ELR (cell line): ENCODE data around the gene BRICD5.

Experiments used
- DNase-seq: peaks from one replicate; pipeline ENCODE4 v3.0.0-alpha.2; 2015; ENCODE audit warnings: low read depth

The BRICD5 gene

DNA sequence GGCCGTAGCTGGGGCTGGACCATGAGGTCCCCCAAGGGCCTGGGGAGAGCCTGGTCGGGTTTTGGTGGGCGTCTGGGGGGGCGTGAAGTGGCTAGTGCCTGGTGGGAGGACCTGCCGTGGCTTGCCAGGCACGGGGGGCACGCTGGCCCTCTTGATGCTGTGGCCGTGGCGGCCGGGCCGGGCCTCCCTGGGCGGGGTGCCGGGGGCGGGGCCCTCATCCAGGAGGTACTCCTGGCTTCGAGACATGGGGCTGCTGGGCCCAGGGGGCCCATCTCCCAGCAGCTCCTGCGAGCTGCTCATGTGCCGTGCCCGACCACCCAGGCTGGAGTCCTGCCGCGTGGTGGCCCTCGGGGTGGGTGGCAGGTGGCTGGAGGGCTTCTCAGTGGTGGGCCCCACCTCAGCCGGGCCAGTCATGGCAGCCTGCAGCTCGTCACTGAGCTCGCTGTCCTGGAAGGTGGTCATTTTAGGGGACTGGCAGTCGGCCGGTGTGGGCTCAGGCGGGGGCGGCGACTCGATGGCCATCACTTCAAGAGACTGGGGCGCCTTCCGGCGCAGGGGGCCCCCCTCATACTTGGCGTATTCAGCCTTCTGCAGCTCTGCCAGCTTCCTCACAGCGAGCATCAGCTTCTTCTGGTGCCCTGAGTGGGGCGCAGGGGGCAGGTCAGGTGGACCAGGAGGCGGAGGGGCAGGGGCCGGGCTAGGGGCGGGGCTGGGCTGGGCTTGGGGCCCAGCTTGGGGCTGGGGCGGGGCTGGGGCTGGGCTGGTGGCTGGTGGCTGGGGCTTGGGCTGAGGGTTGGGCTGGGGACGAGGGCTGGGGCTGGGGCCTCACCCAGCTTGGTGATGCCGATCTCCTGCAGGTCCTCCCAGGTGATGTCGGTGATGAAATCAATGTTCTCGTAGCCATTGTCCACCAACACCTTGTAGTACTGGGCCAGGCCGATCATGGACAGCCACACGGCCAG is 29.4 kb downstream of the BRICD5 start:
- DNase-seq: no peak

DNA sequence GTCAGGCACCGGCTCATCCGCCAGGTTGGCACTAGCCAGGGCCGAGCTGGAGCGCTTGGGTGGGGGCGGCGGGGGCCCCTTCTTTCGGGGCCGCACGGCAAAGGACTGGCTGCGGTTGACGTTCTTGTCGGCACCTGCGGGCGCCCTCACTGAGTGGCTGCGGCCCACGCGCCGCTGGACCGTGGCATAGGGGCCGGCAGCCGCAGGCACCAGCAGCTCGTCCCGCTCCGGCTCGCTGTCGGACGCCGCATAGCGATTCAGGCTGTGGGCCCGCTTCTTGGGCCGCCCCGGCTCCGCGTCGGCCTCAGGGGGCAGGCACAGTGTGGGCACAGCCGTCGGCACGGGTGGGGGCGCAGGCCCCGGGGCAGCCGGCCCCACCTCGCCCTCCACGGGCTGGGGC is 30.2 kb downstream of the BRICD5 start:
- no peak for DNase-seq

DNA sequence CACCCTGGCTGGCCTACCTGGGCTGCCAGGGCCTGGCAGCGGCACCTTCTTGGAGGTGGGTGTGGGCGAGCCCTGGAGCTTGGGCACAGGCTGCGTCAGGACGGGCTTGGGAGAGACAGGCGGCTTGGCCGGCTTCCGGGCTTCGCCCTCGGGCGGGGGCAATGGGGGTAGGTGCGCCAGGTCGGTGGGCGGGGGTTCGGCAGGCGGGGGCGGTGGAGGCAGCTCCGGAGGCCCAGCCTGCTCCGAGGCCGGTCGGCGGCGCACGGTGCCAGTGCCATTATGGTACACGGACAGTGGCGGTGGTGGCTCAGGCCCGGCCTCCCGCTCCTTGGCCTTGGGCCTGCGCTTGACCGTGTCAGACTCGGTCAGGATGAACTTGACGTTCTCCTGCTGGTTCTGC is 31.1 kb downstream of the BRICD5 start:
- DNase-seq: no peak

DNA sequence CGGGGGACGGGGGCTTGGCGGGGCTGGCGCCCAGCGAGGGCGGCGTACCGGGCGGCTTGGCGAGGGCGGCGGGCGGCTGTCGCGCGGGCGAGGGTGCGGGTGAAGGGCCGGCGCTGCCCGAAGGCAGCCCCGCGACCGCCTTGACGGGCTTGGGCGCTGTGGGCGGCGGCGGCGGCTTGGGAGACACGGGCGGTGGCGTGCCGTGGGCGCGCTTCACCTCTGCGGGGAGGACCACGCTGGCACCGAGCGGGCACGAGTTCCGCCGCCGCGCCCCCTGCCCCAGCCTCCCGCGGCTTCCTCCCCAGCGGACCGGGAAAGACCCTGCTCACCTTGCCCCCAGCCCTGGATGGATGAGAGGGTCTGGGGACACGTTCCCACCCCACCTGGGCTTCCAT is 31.6 kb downstream of the BRICD5 start:
- no peak for DNase-seq

DNA sequence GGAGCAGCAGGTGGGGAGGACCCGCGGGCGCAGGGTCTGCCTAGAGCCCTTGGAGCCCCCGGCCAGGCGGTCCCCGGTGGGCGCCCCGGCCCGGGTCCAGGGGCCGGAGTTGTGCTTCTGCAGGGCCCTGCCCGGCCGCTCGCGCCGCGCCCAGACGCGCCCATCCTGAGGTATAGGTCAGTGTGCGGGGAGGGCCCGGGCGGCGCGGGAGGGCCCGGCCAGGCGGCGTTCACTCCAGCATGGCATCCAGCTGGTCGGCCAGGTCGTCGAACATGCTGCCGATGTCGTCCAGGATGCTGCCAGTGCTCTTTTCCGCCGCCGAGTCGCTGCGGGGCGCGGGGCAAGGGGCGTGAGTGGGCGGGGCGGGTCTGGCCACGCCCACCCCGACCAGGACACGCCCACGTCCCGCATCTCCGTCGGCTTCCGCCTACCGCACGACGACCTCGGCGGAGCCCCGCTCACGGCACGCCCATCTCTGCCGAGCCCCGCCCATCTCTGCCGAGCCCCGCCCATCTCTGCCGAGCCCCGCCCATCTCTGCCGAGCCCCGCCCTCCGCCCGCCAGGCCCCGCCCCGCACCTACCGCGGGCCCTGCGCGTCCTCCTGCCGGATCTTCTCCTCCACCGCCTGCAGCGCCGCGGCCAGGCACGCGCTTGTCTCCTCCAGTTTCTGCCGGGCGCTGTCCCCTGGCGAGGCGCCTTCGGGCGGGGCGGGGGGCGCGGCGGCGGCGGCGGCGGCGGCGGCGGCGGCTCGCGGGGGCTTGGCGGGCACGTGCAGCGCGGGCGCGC is 32.1 kb downstream of the BRICD5 start:
- no peak for DNase-seq

DNA sequence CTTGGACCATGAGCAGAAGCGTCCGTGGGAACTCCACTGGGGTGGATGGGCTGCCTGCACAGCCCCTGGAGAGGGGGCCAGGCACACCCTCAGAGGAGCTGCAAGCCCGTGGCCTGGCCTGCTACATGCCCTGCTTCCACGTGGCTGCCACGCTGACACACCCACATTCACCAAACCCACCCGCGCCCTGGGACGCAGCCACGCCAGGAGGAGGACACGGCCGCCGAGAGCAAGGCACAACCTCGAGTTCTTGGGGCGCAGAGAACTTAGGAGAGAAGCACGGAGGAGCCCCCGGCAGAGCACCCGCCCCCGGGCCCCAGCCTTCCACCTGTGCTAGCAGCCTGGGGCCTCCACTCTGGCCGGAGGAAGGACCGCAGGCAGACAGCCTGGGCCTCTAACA is 33.1 kb downstream of the BRICD5 start:
- DNase-seq: no peak

DNA sequence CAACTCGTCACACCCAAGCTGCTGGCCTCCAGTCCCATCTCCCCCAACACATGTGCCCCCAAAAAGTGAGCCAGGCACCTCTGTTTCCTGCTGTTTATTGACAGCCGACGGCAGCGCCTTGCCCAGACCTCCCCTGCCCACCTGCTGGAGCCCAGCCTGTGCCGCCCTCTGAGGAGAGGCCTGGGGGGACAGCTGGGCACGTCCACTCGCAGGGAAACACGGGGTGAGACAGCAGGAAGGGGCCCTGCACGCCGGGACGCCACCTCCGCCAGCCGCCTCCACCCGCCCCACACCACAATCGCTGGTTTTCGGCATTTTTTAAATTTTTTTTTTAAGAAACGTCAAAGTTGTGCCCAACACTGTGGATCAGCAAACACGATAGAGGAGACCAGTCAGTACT is 33.6 kb downstream of the BRICD5 start:
- no peak for DNase-seq

DNA sequence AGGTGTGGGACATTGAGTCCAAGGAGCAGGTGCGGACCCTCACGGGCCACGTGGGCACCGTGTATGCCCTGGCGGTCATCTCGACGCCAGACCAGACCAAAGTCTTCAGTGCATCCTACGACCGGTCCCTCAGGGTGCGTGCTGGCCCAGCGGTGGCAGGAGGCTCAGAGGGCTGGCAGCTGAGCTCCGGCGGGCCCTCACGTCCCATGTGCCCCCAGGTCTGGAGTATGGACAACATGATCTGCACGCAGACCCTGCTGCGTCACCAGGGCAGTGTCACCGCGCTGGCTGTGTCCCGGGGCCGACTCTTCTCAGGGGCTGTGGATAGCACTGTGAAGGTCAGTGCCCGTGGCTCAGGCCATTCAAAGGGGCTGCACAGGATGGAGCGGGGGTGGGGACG is 34.6 kb downstream of the BRICD5 start:
- no peak for DNase-seq

DNA sequence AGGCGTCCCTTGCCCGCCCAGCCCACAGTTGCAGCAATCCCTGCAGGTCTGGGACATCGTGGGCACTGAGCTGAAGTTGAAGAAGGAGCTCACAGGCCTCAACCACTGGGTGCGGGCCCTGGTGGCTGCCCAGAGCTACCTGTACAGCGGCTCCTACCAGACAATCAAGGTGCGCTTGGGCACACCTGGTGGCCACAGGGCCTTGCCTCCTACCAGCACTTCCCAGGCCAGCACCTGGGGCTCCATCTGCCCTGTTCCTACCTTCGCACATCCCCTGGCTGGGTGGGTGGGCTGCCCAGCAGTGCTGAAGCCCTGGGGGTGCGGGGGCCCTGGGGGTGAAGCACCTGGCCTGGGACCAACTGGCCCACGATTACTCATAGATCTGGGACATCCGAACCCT is 35.2 kb downstream of the BRICD5 start:
- DNase-seq: no peak

DNA sequence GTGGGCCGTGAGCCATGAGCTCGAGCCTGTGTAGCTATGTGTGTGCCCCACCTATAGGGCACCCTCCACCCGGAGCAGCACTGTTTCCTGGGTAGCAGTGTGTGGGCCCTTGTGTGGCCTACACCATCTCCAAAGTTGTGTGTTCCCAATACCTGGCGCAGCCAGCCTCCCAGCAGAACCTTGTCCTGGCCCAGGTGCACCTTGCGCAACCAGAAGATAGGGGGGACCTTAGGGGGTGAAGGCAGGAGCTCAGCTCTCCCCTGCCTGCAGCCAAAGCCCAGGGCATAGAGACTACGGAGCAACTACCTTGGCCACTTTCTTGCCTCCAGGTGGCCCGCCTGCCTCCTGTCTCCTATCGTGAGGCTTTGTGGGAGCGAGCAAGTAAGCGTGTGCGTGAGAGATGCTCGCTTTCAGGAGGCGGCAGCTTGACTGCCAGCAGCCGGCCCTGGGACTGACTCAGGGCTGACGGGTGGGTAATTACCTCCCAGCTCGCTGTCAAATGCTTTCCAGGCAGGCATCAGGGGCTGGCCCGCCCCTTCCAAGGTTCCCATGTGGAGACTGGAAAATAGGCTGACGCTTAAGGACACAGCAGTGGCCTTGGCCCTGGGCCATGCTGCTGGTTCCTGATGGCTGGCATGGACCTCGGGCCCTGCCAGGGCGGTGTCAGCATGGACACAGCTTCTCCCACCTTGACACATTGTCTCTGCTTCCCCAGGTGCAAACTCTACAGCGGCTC is 36.1 kb downstream of the BRICD5 start:
- DNase-seq: no peak

DNA sequence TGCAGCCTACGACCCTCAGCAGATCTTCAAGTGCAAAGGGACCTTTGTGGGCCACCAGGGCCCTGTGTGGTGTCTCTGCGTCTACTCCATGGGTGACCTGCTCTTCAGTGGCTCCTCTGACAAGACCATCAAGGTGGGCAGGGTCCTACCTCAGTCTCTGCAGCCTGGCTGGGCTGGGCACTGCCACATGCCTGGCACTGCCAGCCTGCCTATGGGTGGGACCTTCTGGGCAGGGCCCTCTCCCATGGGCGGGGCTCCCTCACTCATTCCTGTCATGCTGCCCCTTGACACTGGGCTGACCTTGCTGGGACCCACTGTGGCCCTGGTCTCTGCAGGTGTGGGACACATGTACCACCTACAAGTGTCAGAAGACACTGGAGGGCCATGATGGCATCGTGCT is 36.7 kb downstream of the BRICD5 start:
- DNase-seq: no peak

DNA sequence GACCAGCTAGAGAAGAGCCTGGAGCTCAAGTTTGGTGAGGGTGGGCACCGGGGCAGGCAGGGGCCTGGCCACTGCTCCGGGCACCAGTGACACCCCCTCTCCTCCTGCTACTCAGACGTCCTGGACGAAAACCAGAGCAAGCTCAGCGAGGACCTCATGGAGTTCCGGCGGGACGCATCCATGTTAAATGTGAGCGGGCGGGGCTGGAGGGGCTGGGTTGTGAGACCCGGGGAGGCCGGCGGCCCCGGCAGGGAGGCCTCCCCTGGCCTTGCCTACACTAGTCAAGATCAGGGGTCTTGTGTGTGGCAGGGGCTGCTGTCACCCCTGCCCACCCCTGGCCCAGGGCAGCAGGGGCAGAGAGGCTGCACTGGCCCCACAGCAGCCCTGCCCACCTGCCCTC is 37.3 kb downstream of the BRICD5 start:
- no peak for DNase-seq

DNA sequence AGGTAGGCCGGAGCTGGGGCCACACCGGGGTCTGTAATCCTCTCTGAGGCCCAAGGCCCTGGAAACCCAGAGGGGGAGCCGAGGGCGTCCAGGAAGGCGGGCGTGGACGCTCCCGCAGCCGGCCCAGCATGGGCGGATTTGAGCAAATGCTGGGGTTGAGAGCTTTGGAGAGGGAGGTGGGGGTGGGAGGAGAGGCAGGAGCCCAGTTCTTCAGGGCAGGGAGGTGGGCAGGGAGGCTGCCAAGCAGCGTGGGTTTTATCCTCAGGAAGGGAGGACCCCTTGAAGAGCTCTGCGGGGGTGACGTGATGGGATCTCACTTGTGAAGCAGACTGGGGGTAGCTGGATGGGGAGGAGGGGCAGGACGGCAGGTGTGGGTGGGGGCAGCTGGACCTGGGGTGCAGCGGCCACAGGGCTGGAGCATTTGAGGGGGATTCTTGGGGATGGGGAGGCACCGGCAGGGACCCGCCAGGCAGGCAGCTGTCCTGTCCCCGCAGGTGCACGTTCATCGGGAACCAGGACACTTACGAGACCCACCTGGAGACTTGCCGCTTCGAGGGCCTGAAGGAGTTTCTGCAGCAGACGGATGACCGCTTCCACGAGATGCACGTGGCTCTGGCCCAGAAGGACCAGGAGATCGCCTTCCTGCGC is 37.9 kb downstream of the BRICD5 start:
- no peak for DNase-seq

DNA sequence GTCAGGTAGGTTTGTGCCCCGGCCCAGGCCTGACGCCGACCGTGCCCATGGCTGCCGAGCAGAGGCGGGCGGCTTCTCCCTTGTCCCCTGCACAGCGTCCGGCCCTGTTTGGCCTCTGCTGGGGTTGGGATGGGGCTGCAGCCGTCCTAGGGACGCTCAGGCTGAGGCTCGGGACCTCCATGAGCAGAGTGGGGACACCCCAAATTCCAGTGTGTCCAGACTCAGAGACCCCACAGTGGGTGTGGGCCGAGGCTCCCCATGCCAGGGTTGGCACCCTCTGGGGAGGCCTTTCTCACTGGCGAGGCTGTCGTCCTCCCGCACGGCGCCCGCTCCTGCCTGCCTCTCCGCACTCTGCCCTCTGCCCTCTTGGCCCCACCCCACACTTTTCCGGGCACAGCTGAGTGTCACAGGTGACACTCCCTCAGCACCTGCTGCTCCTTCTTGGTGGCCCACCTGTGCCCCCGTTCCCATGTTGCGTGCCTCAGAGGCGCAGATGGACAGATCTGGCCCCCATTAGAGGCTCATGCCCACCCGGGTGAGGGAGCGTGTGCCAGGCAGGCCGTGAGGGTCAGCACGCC is 39.0 kb downstream of the BRICD5 start:
- DNase-seq: no peak

DNA sequence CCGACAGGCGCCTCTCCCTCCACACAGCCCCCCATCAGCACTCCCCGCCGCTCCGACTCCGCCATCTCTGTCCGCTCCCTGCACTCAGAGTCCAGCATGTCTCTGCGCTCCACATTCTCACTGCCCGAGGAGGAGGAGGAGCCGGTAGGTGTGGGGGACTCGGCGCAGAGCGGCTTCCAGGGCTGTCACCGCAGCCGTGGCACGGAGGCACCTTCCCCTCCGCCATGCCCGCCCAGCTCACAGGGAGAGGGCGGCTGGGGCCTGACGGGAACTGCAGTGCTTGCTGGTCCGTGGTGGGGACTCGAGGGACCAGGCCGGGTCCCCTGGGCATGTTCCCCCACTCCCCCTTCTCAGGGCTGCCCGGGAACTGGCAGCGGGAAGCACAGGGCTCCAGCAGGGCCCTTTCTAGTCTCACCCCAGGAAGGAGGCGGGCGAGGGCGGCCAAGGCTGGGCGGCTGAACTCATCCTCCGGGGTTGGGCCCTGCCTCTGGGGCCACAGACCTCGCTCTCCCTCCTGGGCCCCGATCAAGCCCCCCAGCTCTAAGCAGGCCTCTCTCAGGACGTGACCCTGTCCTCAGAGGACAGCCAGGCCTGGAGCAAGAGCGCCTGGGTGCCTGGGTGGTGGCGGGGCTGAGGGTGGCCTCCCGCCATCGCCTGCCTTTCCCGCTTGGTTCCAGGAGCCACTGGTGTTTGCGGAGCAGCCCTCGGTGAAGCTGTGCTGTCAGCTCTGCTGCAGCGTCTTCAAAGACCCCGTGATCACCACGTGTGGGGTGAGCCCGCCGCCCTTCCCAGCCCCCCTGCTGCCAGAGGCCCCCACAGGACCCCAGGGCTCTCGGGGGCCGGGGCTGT is 39.9 kb downstream of the BRICD5 start:
- no peak for DNase-seq

DNA sequence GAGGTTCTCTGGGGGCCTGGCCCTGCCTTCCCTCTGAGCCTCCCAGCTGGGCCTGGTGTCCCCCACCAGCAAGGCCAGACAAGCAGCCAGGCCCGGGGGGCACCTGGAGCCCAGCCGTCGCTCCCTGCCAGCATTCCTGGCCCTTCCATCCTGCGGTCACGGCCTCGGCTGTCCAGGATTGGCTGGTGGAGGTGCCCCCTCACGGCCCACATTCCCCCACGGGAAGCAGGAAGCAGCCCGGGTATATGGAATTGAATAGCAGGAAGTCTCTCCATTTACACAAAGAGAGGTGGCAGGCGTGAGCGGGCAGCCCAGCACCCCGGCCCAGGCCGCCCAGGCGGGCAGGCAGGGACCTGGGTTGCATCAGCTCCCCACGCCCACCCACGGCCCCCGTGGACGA is 40.6 kb downstream of the BRICD5 start:
- no peak for DNase-seq

DNA sequence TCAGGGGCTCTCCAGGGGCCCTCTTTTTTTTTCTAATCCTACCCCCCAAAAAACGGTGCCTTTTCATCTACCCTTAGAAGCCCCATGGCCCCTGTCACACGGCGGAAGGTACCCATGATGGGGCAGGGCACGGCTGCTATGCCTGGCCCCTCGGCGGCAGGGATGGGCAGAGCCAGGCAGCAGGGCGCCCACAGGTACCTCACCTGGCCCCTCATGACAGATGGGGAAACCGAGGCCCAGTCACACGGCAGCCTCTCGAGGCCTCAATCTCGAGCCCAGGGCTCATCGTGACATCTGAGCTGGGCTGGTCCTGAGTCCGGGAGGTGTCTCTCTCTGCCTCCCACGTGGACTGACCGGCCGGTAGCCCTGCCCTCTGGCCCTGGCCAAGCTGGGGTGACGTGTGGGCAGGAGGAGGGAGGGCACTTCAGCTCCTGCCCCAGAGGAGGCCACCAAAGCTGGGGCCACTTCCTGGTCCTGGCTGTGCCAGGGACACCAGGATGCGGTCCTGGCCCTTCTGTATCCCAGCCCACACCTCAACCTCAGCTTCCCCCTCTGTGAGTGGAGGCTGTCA is 43.5 kb downstream of the BRICD5 start:
- no peak for DNase-seq

DNA sequence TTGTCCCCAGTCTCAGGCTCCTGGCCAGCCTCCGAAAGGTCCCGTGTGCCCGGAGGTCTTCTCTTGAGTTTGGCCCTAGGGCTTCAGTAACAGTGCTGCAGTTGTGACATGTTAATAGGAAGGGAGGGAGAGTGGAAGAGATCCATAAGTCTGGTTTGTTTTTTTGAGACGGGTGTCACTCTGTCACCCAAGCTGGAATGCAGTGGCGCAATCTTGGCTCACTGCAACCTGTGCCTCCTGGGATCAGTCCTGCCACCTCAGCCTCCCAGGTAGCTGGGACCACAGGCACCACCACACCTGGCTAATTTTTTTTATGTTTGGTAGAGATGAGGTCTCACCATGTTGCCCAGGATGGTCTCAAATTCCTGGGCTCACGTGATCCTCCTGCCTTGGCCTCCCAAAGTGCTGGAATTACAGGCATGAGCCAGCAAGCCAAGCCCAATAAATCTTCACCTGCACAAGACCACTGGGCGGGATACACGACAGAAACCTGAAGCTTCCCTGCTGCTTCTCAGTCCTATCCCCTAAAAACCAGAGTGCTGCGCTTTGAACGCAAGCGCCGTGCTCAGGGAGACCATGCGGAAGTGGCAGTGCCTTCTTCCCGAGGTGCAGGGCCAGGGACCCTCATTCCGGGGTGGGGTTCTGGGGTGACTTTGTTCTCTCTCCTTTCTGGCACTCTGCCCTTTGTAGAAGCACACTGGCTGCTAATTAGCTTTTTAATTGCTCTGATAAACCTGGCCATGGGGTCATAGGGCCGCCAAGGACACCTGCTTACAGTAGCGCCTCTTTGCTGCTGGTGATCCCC is 44.2 kb downstream of the BRICD5 start:
- no peak for DNase-seq

DNA sequence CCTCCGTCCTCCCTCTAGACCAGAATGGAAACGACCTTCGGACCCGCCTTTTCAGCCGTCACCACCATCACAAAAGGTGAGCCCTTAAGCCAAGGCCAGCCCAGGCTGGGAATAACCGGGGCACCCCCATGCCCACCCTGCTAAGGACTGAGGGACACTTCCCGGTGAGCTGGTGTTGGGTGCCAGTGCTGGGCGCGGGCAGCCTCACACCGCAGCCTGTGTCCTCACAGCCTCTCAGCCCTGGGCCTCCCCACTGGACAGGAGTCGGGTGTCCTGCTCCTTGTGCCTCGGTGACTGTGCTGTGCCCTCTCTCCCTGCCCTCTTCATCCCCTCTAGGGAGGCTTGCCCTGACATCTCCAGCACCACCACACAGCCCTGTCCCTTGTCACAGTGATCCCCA is 44.8 kb downstream of the BRICD5 start:
- no peak for DNase-seq
